Inferior parietal cortex (tissue), 1 donor: ENCODE measurements around the gene ADRA2B.
"Not testable (repeated sequence)": the region's sequence is repeated elsewhere in the genome, so short reads cannot be mapped to it uniquely, and the experiment has no call there.

ENCODE experiments used
- DNase-seq: peaks from one replicate; pipeline ENCODE4 v3.0.0-alpha.2; 2016; ENCODE audit errors: extremely low spot score

ADRA2B gene

DNA sequence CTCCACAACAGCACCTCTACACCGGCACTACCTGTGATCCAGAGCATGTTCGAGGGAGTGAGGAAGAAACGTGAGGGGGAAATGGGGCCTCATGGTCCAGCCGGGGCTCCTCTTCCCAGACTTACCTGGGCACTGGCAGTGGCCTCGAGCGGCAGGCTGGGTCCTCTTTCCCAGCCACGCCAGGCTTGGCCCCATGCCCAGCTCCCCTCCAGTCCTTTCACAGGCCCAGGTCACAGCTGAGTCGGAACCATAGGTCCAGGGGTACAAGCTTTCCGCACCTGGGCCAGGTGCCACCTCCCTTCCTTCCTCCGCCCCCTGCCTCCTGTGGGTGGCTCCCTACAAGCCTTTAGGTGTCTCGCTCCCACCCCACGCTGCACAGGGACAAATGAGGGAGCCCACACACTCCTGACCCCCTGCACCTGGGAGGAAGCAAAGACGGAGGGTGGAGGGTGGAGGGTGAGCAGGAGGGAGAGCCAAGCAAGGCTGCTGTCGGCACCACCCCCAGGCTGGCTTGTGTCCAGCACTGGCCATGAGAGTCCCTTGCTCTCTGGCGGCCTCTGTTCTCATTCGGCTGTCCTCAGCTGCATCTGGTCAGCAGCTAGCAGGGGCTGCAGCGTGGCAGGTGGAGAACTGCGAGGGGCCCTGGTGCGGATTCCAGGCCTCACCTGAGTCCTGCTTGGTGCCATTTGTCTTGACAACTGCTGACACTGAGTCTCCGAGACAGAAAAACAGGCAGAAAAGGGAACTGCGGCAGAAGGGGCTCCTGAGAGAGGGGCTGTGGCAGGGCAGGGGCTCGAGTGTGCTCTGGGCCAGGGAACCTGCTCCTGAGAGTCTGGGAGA is 26.8 kb downstream of the ADRA2B start:
- DNase-seq, result no peak

DNA sequence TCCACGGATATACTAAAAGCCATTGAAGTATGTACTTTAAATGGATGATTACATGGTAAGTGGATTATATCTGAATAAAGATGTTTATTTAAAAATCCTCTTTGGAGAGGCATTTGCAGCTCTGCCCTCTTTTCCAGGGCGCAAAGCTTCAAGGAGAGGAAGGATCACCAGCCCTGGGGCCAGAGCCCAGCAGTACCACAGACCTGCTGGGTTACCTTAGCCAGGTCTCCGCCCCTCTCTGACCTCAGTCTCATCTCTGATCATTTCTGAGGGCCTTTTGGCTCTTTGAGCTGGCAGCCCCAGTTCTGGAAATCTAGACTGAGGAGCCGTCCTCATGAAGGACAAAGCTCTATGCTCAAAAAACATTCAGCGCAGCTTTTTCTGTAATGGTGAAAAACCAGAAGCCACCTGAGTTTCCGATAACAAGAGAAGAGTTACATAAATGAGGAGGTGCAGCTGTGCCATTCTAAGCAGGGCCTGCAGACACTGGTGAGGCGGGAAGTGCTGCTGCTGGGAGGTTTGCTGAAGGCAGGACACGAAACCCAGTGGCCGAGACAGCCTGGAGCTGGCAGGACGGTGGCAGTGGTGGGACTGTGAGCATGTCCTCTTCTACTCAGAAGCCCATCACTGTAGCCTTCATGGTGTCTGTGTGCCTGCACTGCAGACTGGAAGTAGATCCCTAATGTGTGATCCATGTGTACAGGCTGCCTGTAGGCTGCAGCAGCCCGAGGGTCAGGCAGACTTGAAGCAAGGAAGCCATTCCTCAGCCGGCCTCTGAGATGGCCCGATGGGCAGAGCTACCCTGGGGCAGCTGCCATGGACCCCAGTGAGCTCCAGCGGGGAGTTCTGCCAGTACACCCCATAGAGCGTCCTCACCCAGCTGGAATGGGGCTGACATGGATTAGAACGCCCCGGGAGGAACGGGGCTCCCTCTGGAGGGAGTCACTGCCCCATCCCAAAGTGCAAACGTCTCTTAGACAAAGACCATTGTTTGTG is 27.7 kb downstream of the ADRA2B start:
- DNase-seq, result no peak

- no peak for DNase-seq
These were observed 29.2 kb downstream of the ADRA2B start for GRCh38 chr2:96087130-96087529.

DNA sequence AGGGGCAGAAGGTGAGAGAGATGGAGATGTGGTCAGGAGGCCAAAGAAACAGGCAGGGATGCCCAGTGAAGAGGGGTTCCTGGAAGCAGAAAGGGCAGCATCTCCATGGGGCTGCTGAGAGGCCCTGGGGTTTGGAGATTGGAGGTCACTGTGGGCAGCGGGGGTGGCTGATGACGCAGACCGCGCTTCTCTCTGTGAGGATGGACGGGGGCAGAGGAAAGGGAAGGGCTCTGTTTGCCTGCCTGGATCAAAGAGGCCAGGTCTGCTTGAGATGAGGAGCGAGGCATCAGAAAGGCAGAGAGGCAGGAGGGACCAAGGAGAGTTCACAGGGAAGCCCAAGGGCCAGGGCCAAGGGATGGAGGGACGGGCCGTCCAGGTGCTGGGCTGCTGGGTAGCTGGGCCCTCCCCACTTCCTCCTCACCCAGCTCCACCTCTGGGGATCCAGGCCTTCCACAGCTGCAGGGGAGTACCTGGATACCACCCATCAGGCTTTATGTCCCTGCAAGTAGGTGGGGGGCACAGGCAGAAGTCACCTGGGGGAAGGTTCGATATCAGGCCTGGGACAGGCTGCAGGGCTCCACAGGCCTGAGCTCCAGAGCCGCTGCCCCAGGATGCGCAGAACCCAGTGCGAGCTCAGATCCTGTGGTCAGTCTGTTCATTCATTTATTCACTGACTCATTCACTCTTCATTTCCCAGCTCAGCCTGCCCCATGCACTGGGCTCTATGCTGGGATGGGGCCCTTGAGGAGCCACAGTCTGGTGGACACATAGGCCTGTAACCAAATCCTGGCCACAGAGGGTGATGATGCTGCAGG is 30.6 kb downstream of the ADRA2B start:
- no peak for DNase-seq

DNA sequence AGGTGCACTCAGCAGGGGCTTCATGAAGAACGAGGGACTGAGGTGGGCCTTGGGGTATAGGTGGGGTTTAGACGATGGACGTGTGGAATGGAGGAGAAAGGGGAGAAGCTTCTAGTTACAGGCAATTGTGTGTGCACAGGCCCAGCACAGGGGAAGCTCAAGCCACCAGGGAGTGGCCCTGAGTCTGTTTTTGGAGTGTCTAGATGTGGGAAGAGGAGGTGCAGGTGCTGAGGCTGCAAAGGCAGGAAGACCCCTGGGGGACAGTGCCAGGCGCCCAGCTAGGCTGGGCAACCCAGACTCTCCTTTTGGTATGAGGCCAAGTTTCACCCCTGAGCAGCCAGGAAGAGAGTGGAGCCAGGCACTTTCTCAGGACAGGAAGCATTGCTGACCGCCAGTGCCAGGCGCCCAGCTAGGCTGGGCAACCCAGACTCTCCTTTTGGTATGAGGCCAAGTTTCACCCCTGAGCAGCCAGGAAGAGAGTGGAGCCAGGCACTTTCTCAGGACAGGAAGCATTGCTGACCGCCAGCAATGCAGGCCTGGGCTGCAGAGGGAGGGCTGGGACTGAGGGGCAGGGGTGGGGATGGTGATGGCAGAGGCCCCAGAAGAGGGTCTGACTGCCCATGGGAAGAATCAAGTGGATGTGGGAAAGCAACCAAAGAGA is 31.4 kb downstream of the ADRA2B start:
- not testable (repeated sequence) for DNase-seq

DNA sequence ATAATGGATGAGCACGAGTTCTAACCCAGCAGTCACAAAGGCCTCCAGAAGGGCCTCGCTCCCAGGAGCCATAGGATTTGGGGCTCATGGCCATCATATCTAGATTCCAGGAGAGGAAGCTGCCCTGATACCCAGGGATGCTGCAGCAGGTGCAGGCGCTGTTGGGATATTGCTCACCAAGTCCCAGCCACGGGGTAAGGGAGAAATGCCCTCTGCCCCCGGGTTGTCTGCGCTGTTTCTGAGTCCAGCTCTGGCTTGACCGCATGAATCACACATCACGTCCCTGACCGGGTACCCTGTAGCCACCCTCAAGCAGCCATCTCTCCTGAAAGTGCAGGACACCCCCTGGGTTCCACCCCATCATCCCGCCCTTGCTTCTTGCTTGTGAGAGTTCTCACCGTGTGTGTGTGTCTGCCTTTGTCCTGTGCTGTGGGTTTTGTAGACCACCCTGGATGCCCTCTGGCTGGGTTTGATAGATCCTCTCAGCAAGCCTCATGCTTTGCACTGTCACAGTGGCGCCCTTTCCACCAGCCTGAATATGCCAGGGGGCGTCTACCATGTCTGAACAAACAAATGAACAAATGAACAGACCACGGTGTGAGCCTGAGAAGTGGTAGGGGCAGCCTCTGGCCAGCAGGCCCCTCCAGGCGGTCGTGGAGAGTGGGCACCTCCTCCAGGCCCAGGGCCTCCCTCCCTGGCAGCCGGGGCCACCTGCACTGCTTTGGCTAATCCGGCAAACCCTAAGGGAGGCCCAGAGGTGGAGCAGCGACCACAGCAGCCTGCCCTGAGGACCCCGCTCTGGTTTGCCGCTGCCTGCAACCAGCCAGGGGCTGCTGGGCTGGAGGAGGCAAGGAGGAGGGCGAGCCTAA is 32.1 kb downstream of the ADRA2B start:
- no peak for DNase-seq

- no peak for DNase-seq
These were observed 33.1 kb downstream of the ADRA2B start for GRCh38 chr2:96083064-96083939.

GRCh38 chr2:96082211-96083063 is 33.9 kb downstream of the ADRA2B start:
- no peak for DNase-seq

- no peak for DNase-seq
These were observed 35.3 kb downstream of the ADRA2B start for GRCh38 chr2:96081042-96081441.

- DNase-seq, result no peak
These were observed 41.1 kb downstream of the ADRA2B start for GRCh38 chr2:96075199-96075771.

- no peak for DNase-seq
These were observed 42.2 kb downstream of the ADRA2B start for GRCh38 chr2:96074156-96074555.

DNA sequence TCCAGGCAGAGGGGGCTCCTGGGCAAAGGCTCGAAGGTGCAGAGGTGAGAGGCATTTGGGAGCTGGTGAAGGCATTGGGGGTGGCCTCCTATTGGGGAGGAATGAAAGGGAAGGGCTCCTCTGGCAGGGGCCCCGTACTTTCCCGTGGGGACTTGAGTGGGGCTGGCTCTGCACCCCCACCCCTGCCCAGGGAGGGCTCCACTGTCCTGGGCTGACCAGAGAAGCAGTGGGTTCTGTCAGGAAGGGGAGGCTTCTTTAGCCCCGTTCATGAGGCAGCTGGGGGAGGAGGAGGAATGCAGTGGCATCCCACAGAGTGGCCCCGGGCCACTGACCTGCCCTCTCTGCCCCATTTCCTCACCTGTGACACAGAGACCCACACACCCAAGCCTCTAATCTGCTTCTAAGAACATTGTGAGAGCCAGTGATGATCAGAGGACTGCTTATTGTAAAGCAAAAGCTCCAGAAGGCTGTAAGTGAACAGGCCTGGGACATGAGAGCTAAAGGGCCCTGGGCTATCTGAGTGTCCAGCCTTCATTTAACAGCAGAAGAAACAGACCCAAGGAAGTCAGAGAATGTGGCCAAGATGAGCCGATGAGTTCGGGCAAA is 43.1 kb downstream of the ADRA2B start:
- DNase-seq, result no peak

- DNase-seq, result no peak
These were observed 43.6 kb downstream of the ADRA2B start for GRCh38 chr2:96072746-96073145.

- peak; percentile 34 for DNase-seq
These were observed 44.3 kb downstream of the ADRA2B start for GRCh38 chr2:96071977-96072491.

- not testable (repeated sequence) for DNase-seq
These were observed 45.0 kb downstream of the ADRA2B start for GRCh38 chr2:96071087-96071976.

DNA sequence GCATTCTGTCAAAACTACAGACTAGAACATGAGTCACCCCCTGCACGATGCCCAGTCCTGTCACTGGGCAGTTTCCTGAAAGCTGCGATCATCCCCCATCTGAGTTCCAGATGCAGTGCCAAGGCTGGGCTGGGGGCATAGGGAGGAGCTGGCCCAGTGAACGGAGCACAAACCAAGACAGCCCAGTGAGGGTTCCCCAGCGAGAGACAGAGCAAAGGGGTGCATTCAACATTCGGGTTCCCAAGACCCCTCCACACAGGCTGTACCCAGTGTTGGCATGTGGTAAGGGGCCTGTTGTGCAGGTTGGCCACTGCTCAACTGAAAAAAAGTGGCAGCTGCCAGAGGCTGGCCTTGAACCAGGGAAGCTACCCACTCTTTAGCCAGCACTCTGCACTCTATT is 46.0 kb downstream of the ADRA2B start:
- not testable (repeated sequence) for DNase-seq
